ENCODE data around the gene PODN. TPM values are rescaled to one million over a fixed set of nuclear protein-coding genes. Genes with fewer than 3 reads are reported as not detected.

Gene PODN
- total RNA-seq, 1 donor from 2014 or later, result 0.82 TPM

- FAIRE-seq (no peak), DNase-seq (ENCODE audit: low spot score in 2 of 2) (no peak)
These were observed 11.9 kb downstream of the PODN start for GRCh38 chr1:53073868-53074311.

- DNase-seq (ENCODE audit: low spot score in 2 of 2) (no peak), FAIRE-seq (no peak)
These were observed 12.5 kb downstream of the PODN start for GRCh38 chr1:53074313-53075154.

GRCh38 chr1:53075206-53075605 lies 13.2 kb downstream of the PODN start:
- FAIRE-seq (no peak), DNase-seq (ENCODE audit: low spot score in 2 of 2) (no peak)

GRCh38 chr1:53075761-53076163 lies 13.7 kb downstream of the PODN start:
- DNase-seq (ENCODE audit: low spot score in 2 of 2) (no peak), FAIRE-seq (no peak)

GRCh38 chr1:53076165-53076564 lies 14.2 kb downstream of the PODN start:
- no peak for FAIRE-seq
- no peak for DNase-seq (ENCODE audit: low spot score in 2 of 2)

DNA sequence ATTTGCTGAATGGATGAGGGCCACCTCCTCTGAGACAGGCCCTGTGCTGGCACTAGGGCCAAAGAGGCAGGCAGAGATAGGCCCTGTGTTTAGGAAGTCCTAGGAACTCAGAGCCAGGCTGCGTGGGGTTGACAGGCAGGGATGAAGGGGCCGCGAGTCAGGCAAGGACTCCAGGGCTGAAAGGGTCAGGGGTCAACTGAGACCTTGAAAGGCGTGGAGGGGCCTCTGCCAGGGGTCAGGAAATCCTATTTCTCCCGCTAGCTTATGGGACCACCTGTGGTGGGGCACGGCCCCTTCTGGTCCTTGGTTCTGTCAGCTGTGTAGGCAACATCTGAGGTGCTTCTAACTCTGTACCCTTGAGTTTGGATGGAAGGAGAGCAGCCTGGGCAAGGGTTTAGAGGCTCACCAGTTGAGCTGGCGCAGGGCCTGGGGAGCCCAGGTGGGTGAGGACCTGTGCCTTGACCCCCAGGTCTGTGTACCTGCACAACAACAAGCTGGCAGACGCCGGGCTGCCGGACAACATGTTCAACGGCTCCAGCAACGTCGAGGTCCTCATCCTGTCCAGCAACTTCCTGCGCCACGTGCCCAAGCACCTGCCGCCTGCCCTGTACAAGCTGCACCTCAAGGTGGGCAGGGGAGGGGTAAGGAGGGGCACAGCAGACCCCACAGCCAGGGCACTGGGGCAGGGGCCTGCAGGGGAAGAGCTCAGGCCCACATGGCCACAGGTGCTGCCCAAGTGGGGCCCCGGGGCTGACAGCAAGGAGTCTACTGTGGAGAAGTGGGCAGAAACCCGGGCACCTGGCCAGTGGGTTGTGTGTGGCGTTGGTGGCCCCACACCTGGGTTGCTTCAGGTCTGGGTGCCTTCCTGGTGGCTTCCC lies 14.9 kb downstream of the PODN start:
- FAIRE-seq, result no peak
- no peak for DNase-seq (ENCODE audit: low spot score in 2 of 2)

DNA sequence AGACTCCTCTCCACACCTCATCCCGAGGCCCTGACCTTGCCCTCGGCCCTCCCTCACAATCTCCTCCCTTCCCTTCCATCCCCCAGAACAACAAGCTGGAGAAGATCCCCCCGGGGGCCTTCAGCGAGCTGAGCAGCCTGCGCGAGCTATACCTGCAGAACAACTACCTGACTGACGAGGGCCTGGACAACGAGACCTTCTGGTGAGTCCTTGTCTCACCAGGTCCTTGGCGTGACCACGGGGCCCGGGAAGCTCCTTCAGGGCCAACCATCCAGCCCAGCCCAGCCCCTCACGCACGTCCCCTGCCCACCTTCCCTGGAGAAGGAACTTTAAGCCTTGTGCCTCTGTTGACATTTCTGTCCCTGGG lies 15.6 kb downstream of the PODN start:
- no peak for FAIRE-seq
- DNase-seq (ENCODE audit: low spot score in 2 of 2), result no peak

DNA sequence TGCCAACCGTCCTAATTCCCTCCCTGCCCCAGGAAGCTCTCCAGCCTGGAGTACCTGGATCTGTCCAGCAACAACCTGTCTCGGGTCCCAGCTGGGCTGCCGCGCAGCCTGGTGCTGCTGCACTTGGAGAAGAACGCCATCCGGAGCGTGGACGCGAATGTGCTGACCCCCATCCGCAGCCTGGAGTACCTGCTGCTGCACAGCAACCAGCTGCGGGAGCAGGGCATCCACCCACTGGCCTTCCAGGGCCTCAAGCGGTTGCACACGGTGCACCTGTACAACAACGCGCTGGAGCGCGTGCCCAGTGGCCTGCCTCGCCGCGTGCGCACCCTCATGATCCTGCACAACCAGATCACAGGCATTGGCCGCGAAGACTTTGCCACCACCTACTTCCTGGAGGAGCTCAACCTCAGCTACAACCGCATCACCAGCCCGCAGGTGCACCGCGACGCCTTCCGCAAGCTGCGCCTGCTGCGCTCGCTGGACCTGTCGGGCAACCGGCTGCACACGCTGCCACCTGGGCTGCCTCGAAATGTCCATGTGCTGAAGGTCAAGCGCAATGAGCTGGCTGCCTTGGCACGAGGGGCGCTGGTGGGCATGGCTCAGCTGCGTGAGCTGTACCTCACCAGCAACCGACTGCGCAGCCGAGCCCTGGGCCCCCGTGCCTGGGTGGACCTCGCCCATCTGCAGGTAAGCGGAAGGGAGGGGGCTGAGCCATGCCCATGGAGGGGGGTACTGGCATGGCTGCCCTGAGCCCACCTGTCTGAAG lies 16.5 kb downstream of the PODN start:
- DNase-seq (ENCODE audit: low spot score in 2 of 2), result no peak
- FAIRE-seq, result no peak

- no peak for FAIRE-seq
- no peak for DNase-seq (ENCODE audit: low spot score in 2 of 2)
These were observed 17.2 kb downstream of the PODN start for GRCh38 chr1:53079251-53079650.

GRCh38 chr1:53080041-53080440 lies 18.0 kb downstream of the PODN start:
- DNase-seq (ENCODE audit: low spot score in 2 of 2), result no peak
- FAIRE-seq, result no peak

DNA sequence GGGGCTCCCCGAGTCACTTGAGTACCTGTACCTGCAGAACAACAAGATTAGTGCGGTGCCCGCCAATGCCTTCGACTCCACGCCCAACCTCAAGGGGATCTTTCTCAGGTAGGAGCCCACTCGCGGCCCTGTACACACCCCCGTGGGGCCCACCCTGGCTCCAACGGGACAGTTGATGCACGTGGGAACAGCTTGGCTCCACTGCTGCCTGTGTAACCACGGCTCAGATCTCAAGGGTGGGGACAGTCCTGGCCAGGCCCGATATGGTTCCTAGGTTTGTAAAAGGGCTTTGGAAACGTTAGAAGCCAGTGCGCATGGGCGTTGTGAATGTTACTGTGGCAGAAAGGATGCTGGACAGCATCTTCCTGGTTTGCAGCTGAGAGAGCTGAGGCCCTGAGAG lies 18.8 kb downstream of the PODN start:
- FAIRE-seq (no peak), DNase-seq (ENCODE audit: low spot score in 2 of 2) (no peak)

DNA sequence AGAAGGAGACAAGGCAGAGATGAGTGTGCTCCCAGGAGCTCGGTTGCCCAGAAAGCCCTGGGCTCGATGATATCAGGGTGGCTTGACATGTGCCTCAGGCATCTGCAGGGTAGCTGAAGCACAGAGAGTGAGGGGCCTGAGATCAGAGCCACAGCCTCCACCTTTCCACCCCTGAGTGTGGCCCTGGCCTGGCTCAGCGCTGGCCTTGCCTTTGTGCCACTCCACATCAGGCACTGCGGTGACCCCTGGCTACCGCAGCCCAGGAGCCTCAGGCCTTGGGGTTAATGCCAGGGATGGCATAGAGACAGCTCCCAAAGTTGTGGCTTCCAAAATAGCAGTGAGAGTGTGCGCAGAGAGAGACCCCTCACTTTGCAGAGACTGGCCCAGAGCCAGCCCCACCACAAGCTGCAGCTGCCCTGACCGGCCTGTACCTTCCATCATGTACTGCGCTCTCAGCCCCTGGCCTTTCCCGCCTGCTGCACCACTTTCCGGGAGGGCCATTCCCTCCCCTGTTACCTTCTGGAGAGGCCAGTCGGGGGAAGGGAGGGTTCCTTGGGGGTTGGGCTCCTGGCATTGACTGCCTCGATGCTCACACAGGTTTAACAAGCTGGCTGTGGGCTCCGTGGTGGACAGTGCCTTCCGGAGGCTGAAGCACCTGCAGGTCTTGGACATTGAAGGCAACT lies 19.5 kb downstream of the PODN start:
- FAIRE-seq (no peak), DNase-seq (ENCODE audit: low spot score in 2 of 2) (no peak)

- DNase-seq (ENCODE audit: low spot score in 2 of 2), result no peak
- FAIRE-seq, result no peak
These were observed 20.9 kb downstream of the PODN start for GRCh38 chr1:53082826-53083455.

DNA sequence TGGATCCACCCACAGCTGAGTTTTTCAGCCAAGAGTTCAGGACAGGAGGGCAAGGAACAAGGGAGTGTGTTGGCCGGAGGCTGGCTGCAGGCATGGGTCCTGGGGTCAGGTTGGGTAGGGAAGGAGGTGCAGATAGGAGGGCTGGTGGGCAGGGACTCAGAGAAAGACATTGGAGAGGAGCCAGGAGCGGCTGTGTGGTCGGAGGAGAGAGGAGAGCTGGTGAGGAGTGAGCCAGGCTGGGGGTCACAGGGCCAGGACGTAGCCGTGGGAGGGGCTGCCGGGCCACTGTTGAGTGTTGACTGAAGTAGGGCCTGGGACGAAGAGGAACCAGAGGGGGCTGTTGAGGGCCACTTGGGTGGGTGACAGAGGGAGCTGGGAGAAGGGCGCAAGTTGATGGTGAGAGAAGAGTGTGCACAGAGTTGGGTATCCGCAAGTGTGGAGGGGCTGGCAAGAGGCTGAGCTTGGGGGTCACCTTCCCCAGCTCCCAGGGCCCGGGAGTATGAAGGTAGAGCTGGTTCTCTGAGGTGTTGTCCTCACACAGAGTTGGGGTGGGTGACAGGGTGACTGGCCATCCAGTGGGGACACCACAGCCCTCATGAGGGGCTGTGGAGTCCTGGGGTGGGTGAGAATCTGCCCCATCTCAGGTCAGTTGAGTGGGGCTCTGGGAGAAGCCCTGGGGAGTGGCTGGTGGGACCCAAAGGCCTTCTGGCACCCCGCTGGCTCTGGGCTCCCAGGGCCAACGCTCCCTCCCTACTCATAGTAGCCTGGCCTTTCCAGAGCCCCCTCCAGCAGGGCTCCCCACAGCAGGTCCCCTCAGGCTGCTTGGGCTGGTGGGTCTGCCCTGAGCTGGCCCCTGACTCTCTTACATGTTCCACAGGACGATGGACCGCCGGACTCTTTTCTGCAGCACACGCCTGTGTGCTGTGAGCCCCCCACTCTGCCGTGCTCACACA lies 21.9 kb downstream of the PODN start:
- DNase-seq (ENCODE audit: low spot score in 2 of 2) (no peak), FAIRE-seq (no peak)

DNA sequence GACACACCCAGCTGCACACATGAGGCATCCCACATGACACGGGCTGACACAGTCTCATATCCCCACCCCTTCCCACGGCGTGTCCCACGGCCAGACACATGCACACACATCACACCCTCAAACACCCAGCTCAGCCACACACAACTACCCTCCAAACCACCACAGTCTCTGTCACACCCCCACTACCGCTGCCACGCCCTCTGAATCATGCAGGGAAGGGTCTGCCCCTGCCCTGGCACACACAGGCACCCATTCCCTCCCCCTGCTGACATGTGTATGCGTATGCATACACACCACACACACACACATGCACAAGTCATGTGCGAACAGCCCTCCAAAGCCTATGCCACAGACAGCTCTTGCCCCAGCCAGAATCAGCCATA lies 22.6 kb downstream of the PODN start:
- FAIRE-seq (no peak), DNase-seq (ENCODE audit: low spot score in 2 of 2) (no peak)

GRCh38 chr1:53085405-53085804 lies 23.4 kb downstream of the PODN start:
- FAIRE-seq (no peak), DNase-seq (ENCODE audit: low spot score in 2 of 2) (no peak)

- FAIRE-seq (no peak), DNase-seq (ENCODE audit: low spot score in 2 of 2) (no peak)
These were observed 24.6 kb downstream of the PODN start for GRCh38 chr1:53086491-53087070.

Data from frontal cortex (tissue), 4 donors.